Common myeloid progenitor, CD34-positive (primary cell): Measurements from ENCODE around the gene PSMB9.
A peak's percentile ranks its signal among the peaks of the same experiment; 100 is the strongest.

Source experiments
- CTCF ChIA-PET: fragments of 350-600 bp; sonication (Branson Sonifier 250); formaldehyde crosslinking; loops from one replicate; lab custom pipeline; 2021; ENCODE audit warnings: antibody characterized with exemption; lab: Charles Lee
- POLR2A ChIA-PET: fragments of 350-600 bp; sonication (Branson Sonifier 250); formaldehyde crosslinking; loops from one replicate; lab custom pipeline; 2021; ENCODE audit warnings: antibody characterized with exemption; lab: Charles Lee
- DNase-seq, 3 donors: peaks; one replicate each; pipeline versions ENCODE4 v3.0.0 to v3.0.0-alpha.2; 2013
- H3K27ac ChIP-seq, 2 experiments: 1 replicate in 1 of 2; 2 replicates in 1 of 2; pipeline ENCODE4 v1.7.0; 2013; ENCODE audit warnings: inconsistent platforms in 2 of 2, low read length in 2 of 2, mild to moderate bottlenecking in 2 of 2, low read depth in 1 of 2, moderate library complexity in 1 of 2; ENCODE audit not compliant: severe bottlenecking in 2 of 2, insufficient read depth in 1 of 2, poor library complexity in 1 of 2
- H3K27me3 ChIP-seq, 5 experiments: replicated peaks in 2 of 5; 1 replicate in 3 of 5; 2 replicates in 2 of 5; pipeline versions ENCODE4 v1.6.1 to v1.7.0; 2013; ENCODE audit warnings: low read length in 4 of 5, mild to moderate bottlenecking in 2 of 5, moderate library complexity in 2 of 5, inconsistent platforms in 1 of 5; ENCODE audit not compliant: insufficient read depth in 5 of 5, control insufficient read depth in 4 of 5
- H3K36me3 ChIP-seq, 4 experiments: 1 replicate in 2 of 4; 2 replicates in 2 of 4; pipeline versions ENCODE4 v1.6.1 to v1.7.0; 2013; ENCODE audit warnings: low read length in 3 of 4, control low read depth in 1 of 4, mild to moderate bottlenecking in 1 of 4; ENCODE audit not compliant: control insufficient read depth in 4 of 4, insufficient read depth in 4 of 4
- H3K4me1 ChIP-seq, 4 experiments: 1 replicate in 3 of 4; 2 replicates in 1 of 4; pipeline versions ENCODE4 v1.6.1 to v1.7.1; 2013; ENCODE audit warnings: low read length in 3 of 4, mild to moderate bottlenecking in 3 of 4, control low read depth in 1 of 4, inconsistent platforms in 1 of 4, moderate library complexity in 1 of 4; ENCODE audit not compliant: control insufficient read depth in 4 of 4, insufficient read depth in 4 of 4; ENCODE audit errors: control extremely low read depth in 1 of 4
- H3K4me3 ChIP-seq, 7 experiments: 1 replicate in 4 of 7; 2 replicates in 3 of 7; pipeline versions ENCODE4 v1.5.1 to v1.7.0; 2013; ENCODE audit warnings: mild to moderate bottlenecking in 7 of 7, low read length in 6 of 7, moderate library complexity in 6 of 7, inconsistent platforms in 2 of 7, low read depth in 2 of 7, control low read depth in 1 of 7; ENCODE audit not compliant: insufficient read depth in 4 of 7, control insufficient read depth in 1 of 7; ENCODE audit errors: extremely low read depth in 1 of 7
- H3K9me3 ChIP-seq, 5 experiments: 1 replicate in 4 of 5; 2 replicates in 1 of 5; pipeline versions ENCODE4 v1.6.1 to v1.7.1; 2013; ENCODE audit warnings: low read length in 4 of 5, mild to moderate bottlenecking in 2 of 5, inconsistent platforms in 1 of 5, low read depth in 1 of 5, moderate library complexity in 1 of 5; ENCODE audit not compliant: control insufficient read depth in 4 of 5, insufficient read depth in 2 of 5; ENCODE audit errors: control extremely low read depth in 1 of 5
- WGBS: methylation state at CpG from one replicate; pipeline ENCODE4 v1.1.5; 2013; ENCODE audit not compliant: insufficient coverage; 5-methylcytosine and 5-hydroxymethylcytosine counted together

PSMB9 gene

GRCh38 chr6:32842690-32843089 is 11.3 kb upstream of the PSMB9 start:
- Histone ChIP-seq H3K4me3 (peak overlapping the region; percentile 18 to 98 (median 90)), H3K36me3 (peaks cover 16 to 47% (median 29%) of the 10 kb centered on the region in 4 experiments), H3K27me3 (no peaks in the 10 kb centered on the region), H3K27ac (no peak overlapping the region), H3K9me3 (no peaks in the 10 kb centered on the region), H3K4me1 (peaks cover 23 to 75% (median 45%) of the 10 kb centered on the region in 4 experiments)
- POLR2A ChIA-PET = interaction anchor here (0.7 to 2.9 kb wide), 2 partner anchors 11 to 347 kb away, joined by 3 to 11 read pairs; partner anchors contain the start of genes PSMB9 and TAP1
- CTCF ChIA-PET = interaction anchor here (0.8 to 2.8 kb wide), 7 partner anchors 8 to 26 kb away, joined by 3 to 26 read pairs (median 3); partner anchors contain the start of genes PSMB9 and TAP1
- 93% methylated on average over 5 of the region's 8 CpGs for WGBS
- no peak for DNase-seq

DNA sequence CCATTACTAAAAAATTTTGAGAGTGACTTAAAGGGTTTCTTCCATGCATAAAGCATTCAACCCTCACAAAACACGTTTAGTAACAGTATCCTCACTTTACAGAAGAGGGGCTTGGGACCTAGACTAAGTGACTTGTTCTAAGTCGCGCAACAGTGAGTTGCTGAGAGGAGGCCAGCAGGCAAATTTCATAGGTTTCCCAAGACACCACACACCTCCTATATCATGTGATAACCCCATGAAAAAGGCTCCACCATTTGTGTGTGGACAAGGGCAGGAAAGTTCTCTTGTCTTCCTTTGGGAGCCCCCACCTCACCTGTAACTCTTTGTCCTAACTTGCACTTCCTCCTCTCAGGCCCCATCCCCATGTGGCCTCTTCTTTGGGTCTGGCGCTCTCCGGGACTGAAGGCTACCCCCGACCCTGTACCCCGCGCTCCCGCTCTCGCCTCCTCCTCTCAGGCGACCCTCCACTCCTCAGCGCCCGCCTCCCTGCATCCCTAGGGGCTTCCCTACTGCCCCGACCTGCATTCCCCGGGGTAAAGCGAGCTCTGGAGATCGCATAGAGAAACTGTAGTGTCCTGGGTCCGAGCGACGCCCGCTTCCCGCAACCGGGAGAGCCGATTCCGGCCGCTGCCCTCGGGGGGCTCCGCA is 10.5 kb upstream of the PSMB9 start:
- peaks cover 23 to 72% (median 40%) of the 10 kb centered on the region in 4 experiments for H3K4me1 ChIP-seq
- WGBS = 0% methylated on average over 21 of the region's 28 CpGs
- ChIA-PET POLR2A (interaction anchor here (2.9 to 3.0 kb wide), 2 partner anchors 10 kb away, joined by 11 to 29 read pairs; partner anchors contain the start of genes PSMB9 and TAP1), CTCF (interaction anchor here (1.2 to 3.8 kb wide), 8 partner anchors 11 to 128 kb away, joined by 3 to 49 read pairs (median 12); partner anchors contain the start of genes PSMB9 and TAP1)
- no peaks in the 10 kb centered on the region for H3K9me3 ChIP-seq
- H3K4me3 ChIP-seq = peak overlapping the region; percentile 88 to 98 (median 94)
- H3K27ac ChIP-seq = peak overlapping the region; percentile 80 to 92
- H3K36me3 ChIP-seq = peaks cover 22 to 54% (median 36%) of the 10 kb centered on the region in 4 experiments
- no peaks in the 10 kb centered on the region for H3K27me3 ChIP-seq
- peak in 1 of 3 donors; percentile 22 for DNase-seq

DNA sequence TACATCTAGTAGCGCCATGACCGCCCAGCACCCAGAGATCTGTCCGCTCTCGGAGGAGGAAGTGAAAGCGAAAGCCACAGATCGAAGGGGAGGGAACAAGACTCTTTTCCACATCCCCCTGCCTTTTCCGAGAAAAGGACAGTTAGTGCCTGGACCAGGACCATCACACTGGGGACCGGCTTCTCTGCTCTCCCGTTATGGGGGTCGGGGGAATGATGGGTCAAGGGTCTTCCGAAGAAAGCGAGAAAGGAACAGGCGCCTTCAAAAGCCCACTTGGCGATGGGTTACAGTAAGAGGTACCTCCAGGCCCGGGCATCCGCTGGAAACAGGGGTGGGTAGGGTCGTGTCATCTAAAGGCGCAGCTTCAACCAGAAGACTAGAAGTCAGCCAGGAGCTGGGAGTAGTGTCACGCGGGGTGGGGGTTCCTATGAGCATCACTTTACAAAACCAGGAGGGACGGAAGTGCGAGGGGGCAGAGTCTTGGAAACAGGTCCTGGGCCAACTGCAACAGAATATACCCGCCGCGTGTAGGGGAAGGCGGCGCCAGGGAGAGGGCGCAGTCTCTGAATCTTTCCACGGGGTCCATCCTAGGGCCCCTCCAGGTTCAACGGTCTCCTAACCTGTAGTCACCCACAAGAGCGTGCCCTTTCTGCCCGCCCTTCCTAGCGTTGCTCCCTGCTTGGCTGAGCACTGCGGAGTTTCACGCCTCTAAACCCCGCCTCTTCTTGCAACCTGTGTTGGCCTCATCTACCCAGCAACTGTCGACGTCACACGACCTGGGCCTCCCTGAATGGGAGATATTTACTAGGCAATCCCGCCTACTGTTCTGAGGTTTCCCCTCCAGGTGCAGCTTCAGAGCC is 9.8 kb upstream of the PSMB9 start, which contains the start of gene PSMB8:
Gene PSMB8 (minus strand): TSS at position 69 of the 860 bp plus-strand sequence. CDS start 51 bp downstream, at position 18.
- Histone ChIP-seq H3K4me1 (peaks cover 23 to 71% (median 40%) of the 10 kb centered on the region in 4 experiments), H3K36me3 (peaks cover 28 to 62% (median 40%) of the 10 kb centered on the region in 4 experiments)
- POLR2A ChIA-PET = interaction anchor here (1.0 to 3.0 kb wide), 4 partner anchors 10 to 128 kb away, joined by 3 to 29 read pairs (median 5); partner anchors contain the start of genes PSMB9 and TAP1

DNA sequence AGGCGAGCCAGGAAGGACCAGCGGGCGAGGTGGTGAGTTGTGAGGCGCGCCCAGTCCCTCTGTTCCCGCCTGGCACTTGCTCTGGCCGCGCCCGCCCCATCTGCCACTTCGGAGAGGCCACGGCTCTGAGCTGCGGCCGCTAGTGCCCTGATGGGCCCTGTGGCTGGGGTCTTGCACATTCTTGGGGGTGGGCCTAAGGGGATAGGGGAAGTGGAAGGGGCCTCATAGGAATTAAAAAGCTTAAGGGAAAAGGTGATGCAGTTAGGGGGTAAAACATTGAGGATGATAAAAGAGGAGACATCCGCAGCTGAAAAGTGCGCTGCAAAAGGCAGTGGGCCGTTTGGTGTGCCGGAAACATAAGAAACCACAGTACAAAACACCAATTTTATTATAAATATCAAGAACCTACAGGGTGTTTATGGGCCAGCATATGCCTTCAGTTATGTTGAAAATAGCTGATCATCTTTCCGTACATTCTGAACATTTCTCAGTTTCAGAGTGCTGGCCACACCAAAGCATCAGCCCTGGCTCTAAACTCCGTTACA is 9.1 kb upstream of the PSMB9 start:
- Histone ChIP-seq H3K27me3 (no peaks in the 10 kb centered on the region), H3K4me3 (peak overlapping the region; percentile 52 to 98 (median 94)), H3K9me3 (no peaks in the 10 kb centered on the region), H3K27ac (peak overlapping the region; percentile 80 to 92), H3K4me1 (peaks cover 23 to 71% (median 40%) of the 10 kb centered on the region in 4 experiments), H3K36me3 (peaks cover 31 to 65% (median 42%) of the 10 kb centered on the region in 4 experiments)
- CTCF ChIA-PET = interaction anchor here (0.8 to 3.8 kb wide), 9 partner anchors 10 to 431 kb away, joined by 3 to 49 read pairs (median 7); partner anchors contain the start of genes PSMB9 and TAP1
- POLR2A ChIA-PET = interaction anchor here (1.0 to 3.0 kb wide), 4 partner anchors 9 to 127 kb away, joined by 3 to 29 read pairs (median 5); partner anchors contain the start of genes PSMB9 and TAP1
- 0% methylated on average over 13 of the region's 19 CpGs for WGBS
- DNase-seq = no peak

More for the DNA sequence above, 9.8 kb upstream of the PSMB9 start, which contains the start of gene PSMB8:
- Histone ChIP-seq H3K27me3 (no peaks in the 10 kb centered on the region), H3K27ac (peak within 1 kb of the TSS; percentile 80 to 92), H3K4me3 (peak within 1 kb of the TSS; percentile 88 to 98 (median 94)), H3K9me3 (no peaks in the 10 kb centered on the region)
- 0% methylated on average over 32 of the region's 40 CpGs for WGBS
- peak; percentile 96 to 97 (median 97) for DNase-seq
- CTCF ChIA-PET = interaction anchor here (1.5 to 3.8 kb wide), 6 partner anchors 10 to 127 kb away, joined by 5 to 49 read pairs (median 12); partner anchors contain the start of genes PSMB9 and TAP1

DNA sequence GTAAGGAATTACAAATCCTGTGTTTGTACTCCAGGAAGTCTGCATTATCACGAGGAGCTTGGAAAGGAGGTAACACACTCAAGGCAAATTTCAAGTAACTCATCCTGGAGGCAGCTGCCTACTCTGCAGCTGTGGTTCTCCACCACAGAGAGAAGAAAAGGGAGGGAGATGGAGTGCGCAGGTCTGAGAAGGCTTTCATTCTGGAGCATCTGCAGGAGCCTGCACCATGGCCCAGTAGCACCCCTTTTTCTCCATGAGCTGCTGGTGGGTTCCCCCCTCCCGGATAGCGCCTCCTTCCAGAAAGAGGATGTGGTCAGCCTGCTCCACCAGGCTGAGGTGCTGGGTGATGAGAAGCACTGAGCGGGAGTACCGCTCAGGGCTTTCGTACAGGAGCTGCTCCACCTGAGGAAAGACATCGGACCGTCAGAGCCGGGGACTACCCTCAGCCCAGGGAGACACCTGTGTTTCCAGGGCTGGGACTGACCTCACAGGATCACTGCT is 8.6 kb upstream of the PSMB9 start:
- Histone ChIP-seq H3K4me1 (peaks cover 23 to 66% (median 39%) of the 10 kb centered on the region in 4 experiments), H3K27ac (peak overlapping the region; percentile 80 to 92), H3K36me3 (peaks cover 33 to 68% (median 47%) of the 10 kb centered on the region in 4 experiments), H3K9me3 (no peaks in the 10 kb centered on the region), H3K27me3 (no peaks in the 10 kb centered on the region), H3K4me3 (peak overlapping the region; percentile 2 to 98 (median 90))
- ChIA-PET CTCF (interaction anchor here (0.8 to 3.8 kb wide), 8 partner anchors 9 to 432 kb away, joined by 3 to 49 read pairs (median 6); partner anchors contain the start of genes PSMB9 and TAP1), POLR2A (interaction anchor here (1.0 to 3.0 kb wide), 4 partner anchors 8 to 127 kb away, joined by 3 to 29 read pairs (median 6); partner anchors contain the start of genes PSMB9 and TAP1)
- peak in 2 of 3 donors; percentile 62 to 71 for DNase-seq
- WGBS = 3% methylated on average over 8 of the region's 10 CpGs

DNA sequence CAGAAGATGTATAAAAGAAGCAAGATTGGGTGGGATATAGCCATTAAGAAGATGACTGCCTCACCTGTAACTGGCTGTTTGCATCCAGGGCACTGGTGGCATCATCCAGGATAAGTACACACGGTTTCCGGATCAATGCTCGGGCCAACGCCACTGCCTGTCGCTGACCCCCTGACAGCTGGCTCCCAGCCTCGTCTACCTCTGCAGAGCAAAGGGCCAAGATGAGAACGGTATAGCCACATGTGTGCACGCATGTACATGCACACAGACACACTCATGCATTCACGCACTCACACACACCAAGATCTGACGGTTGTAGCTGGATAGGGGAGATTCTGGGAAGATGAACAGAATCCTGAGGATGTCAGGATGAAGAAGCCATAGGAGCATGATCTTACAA is 7.0 kb upstream of the PSMB9 start:
- H3K36me3 ChIP-seq = peaks cover 32 to 63% (median 46%) of the 10 kb centered on the region in 4 experiments
- POLR2A ChIA-PET = no interaction called here

More for the DNA sequence above, 7.0 kb upstream of the PSMB9 start:
- no peak for DNase-seq
- no peaks in the 10 kb centered on the region for H3K27me3 ChIP-seq
- no peaks in the 10 kb centered on the region for H3K9me3 ChIP-seq
- H3K4me3 ChIP-seq = no peak overlapping the region
- WGBS = 100% methylated on average over 5 of the region's 10 CpGs
- no peak overlapping the region for H3K27ac ChIP-seq
- peaks cover 16 to 57% (median 37%) of the 10 kb centered on the region in 4 experiments for H3K4me1 ChIP-seq
- CTCF ChIA-PET = interaction anchor here (0.5 to 3.8 kb wide), 3 partner anchors 19 to 1578 kb away, joined by 3 to 24 read pairs (median 3); no protein-coding TSS in a partner anchor
